Middle frontal gyrus (tissue), 1 donor: ENCODE data around the gene PCP2.
A peak's percentile ranks its signal among the peaks of the same experiment; 100 is the strongest.
"Not testable (repeated sequence)": the region's sequence is repeated elsewhere in the genome, so short reads cannot be mapped to it uniquely, and the experiment has no call there.

Source experiments
- DNase-seq: peaks from one replicate; pipeline ENCODE4 v3.0.0-alpha.2; 2015; ENCODE audit warnings: low spot score; ENCODE audit errors: extremely low spot score

Gene PCP2

GRCh38 chr19:7661744-7662538 is 28.4 kb upstream of the PCP2 start:
- no peak for DNase-seq

DNA sequence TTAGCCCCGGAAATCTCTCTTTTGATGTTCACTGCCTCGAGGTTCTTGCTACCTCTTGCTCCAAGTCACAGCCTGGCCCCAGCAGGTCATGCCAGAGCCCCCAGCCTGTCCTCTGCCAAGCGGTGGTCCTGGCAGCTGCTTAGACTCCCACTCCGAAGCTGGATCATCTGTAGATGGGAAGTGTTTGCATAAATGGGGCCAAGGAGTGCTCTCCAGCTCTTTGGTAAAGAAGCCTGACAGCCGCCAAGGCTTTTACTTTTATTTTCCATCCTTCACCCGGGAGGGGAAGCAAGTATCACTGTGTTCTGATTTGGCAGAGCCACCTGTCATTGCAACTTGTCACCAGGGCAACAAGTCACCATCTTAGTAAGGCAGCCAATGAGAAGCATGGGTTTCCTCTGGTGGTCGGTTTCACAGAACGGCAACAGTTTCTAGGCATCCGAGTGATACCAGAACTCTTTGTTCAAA is 24.7 kb upstream of the PCP2 start:
- no peak for DNase-seq

DNA sequence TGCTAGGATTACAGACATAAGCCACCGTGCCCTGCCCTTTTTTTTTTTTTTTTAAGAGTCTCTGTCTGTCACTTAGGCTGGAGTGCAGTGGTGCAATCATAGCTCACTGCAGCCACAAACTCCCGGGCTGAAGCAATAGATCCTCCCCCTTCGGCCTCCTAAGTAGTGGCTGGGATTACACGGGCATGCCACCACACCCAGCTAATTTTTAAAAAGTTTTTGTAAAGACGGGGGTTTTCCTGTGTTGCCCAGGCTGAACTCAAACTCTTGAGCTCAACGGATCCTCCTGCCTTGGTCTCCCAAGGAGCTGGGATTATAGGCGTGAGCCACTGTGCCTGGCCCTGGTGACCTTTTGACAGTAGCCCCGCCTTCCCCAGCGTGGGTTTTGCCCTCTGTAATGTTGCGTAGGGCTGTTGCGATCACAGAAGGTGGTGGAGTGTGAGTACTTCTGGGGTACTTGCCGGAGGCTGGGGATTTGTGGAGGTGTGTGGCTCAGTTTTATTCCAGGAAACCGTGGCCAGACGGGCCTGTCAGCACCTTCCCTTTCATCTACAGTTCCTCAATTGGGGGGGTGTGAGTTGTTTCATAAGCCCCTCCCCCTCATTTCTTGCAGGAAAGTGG is 23.7 kb upstream of the PCP2 start:
- no peak for DNase-seq

DNA sequence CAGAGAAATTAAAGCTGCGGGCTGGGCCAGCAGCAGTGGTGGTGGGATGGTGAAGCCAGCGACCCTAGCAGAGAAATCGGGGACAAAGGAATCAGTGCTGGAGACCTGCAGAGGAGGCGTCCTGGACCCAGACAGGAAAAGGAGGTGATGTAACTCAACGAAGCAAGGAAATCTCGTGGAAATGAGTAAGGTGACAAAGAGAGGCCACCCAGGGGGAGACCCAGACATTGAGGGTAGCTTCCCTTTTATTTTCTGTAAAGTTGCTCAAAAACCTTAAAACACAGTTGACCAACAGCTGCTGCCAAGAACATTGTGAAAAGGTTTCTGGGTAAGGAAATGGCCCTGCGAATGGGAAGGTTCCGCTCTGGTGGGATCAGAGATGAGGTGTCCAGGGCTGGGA is 22.1 kb upstream of the PCP2 start:
- no peak for DNase-seq

- DNase-seq, result no peak
Measured at GRCh38 chr19:7654401-7654800, 20.9 kb upstream of the PCP2 start.

DNA sequence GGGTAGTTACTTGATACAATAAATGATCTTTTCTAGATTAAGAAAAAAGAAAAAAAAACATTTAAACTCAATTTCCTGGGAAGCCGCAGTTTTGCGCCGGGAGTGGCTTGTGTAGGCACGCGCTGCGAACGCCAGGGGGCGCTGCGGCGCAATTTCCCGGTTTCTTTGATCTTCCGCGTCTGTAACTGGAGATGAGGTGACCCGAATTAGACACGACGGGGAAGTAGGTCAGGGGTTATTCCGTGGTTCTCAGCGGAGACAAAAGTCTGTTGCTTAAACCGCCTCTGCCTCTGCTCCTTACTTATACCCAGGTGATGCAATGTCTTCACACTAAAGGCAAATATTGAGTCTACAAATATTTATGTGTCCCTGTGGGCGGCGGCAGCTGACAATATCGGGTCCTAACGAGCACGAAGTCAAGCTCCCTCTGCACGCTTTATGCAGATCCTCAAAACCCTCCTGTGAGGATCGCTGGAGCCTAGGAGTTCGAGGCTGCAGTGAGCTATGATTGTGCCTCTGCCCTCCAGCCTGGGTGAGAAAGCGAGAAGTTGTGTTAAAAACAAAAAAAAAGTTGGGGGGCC is 18.6 kb upstream of the PCP2 start:
- DNase-seq, result peak; percentile 34

DNA sequence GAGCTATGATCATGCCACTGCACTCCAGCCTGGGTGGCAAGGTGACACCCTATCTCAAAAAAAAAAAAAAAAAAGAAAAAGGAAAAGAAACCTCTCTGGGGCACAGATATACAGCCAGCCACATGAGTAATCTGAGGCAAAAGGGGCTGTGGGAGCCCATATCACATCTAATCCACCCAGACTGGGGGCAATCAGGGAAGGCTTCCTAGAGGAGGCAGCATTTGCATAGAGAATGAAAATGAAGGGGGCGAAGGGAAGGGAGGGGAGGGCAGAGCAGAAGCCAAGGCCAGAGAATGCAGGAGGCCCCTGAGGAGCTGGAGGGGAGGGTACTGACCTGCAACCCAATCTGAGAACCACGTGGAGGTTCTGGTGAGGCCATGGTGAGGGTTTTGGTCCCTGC is 16.6 kb upstream of the PCP2 start:
- no peak for DNase-seq

GRCh38 chr19:7648265-7649014 is 14.9 kb upstream of the PCP2 start:
- no peak for DNase-seq

GRCh38 chr19:7647156-7647555 is 13.6 kb upstream of the PCP2 start:
- no peak for DNase-seq

DNA sequence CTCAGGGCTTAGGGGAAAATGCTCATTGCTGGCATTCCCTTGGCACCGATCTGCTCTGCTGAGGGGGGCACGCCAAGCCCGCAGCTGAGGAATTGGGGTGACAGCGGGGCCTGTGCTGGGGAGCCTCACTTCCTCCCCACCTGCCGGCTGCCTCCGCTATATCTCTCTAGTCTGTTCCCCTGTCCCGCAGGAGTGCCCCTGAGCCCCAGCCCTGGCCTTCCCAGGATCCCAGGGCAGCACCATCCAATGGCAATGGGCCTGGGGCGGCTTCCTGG is 12.8 kb upstream of the PCP2 start:
- no peak for DNase-seq

DNA sequence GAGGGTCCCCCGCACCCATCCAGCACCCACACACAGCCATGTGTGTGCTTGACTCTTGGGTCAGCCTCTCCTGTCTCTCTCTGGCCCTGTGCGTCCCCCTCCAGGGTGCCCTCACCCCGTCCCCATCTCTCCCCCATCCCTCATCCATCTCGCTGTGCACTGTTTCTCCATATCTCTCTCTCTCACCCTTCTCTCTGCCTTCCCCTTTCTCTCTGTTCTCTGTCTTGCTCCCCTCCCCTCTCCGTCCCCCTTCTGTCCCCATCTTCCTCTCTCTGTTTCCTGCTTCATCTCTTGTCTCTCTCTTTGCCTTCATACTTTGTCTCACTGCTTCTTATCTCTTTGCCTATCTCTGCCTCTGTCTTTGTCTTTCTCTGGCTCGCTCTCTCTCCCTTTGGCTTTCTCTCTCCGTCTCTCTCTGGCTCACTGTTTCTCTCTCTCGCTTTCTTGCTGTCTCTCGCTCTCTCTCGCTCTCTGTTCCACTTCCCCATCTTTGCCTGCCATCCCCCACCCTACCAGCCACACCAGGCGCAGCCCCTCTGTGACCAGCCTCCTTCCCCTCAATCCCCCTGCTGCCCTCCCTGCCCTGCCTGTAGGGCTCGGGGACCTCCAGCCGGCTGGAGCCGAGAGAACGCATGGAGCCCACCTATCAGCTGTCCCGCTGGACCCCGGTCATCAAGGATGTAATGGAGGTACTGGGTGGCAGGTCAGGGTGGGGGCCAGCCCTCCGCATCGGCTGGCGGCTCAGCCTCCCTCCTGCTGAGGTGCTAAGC is 12.3 kb upstream of the PCP2 start:
- no peak for DNase-seq

- no peak for DNase-seq
Measured at GRCh38 chr19:7645163-7645562, 11.6 kb upstream of the PCP2 start.

- no peak for DNase-seq
Measured at GRCh38 chr19:7644550-7644877, 11.0 kb upstream of the PCP2 start.

DNA sequence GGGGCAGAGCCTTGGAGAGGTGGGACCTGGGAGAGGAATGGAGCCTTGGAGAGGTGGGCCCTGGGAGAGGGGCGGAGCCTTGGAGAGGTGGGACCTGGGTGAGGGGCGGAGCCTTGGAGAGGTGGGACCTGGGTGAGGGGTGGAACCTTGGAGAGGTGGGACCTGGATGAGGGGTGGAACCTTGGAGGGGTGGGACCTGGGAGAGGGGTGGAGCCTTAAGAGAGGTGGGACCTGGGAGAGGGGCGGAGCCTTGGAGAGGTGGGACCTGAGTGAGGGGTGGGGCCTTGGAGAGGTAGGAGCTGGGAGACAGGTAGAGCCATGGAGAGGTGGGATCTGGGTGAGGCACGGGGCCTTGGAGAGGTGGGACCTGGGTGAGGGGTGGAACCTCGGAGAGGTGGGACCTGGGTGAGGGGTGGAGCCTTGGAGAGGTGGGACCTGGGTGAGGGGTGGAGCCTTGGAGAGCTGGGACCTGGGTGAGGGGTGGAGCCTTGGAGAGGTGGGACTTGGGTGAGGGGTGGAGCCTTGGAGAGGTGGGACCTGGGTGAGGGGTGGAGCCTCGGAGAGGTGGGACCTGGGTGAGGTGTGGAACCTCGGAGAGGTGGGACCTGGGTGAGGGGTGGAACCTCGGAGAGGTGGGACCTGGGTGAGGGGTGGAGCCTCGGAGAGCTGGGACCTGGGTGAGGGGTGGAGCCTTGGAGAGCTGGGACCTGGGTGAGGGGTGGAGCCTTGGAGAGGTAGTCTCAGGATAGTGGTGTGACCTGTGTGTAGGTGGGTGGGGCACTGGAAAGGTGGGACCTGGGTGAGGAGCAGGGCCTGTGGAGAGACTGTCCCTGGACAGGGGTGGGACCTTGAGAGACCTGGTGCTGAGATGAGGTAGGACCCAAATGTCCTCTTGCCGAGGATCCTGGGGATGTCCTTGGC is 10.4 kb upstream of the PCP2 start:
- not testable (repeated sequence) for DNase-seq

GRCh38 chr19:7643031-7643415 is 9.5 kb upstream of the PCP2 start:
- DNase-seq, result no peak

DNA sequence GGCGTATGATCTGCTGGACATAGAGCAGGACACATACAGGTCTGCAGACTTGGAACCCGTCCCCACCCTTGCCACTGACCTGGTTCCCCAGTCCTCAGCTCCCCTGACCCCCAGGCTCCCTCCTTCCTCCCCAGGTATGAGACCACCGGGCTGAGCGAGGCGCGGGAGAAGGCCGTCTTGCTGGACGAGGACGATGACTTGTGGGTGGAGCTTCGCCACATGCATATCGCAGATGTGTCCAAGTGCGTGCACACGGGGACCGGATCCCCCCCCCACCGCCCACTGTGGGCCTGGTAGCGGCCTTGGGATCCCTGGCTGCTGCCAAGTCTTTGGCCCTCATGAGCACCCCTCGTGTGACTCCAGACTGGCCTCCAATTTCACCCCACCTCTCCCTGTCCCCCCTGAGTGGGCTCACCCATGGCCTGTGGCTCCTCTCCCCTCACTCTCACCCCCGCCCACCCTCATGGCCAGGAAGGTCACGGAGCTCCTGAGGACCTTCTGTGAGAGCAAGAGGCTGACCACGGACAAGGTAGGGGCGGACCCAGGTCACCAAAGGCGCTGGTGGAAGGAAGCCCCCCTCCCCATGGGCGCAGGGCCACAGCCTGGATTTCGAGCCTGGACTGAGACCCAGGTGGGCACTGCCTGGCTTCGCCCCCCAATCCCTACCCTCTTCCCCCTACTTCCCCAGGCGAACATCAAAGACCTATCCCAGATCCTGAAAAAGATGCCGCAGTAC is 8.9 kb upstream of the PCP2 start:
- DNase-seq, result no peak

DNA sequence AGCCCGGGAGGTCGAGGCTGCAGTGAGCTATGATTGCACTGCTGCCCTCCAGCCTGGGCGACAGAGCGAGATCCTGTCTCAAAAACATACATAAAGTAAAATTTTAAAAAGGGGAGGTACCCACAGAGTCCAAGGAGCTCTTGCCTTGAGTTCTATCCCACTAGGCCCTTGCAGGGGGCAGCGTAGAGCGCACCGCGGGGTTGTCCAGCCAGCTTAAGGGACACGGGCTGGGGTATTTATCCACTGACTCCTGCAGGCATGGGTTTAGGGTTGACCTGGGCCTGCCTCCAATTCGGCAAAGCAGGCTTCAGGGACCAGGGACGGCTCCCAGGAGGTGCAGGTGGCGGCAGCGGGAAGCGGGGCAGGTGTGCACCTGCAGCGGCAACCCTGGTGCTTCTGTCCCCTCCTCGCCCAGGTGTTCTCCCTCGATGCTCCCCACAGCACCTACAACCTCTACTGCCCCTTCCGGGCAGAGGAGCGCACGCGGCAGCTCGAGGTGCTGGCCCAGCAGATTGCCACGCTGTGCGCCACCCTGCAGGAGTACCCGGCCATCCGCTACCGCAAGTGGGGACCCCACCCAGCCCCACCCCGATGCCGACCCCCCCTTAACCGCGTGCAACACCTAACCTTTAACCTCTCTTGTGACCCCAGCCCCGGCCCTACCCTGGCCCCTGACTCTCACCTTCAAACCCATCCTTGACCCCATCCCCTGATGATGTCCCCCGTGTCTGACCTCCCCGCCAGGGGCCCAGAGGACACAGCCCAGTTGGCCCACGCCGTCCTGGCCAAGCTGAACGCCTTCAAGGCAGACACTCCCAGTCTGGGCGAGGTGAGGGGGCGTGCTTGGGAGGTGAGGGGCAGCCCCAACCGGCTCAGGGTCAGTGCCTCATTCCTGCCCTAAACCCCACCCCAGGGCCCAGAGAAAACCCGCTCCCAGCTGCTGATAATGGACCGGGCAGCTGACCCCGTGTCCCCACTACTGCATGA is 8.1 kb upstream of the PCP2 start:
- no peak for DNase-seq

- DNase-seq, result no peak
Measured at GRCh38 chr19:7640803-7641202, 7.3 kb upstream of the PCP2 start.
